ENCODE measurements around the gene PPP6R1. TPM values are rescaled to one million over a fixed set of nuclear protein-coding genes. Genes with fewer than 3 reads are reported as not detected.
A peak's percentile ranks its signal among the peaks of the same experiment; 100 is the strongest.
"Not testable (repeated sequence)": the region's sequence is repeated elsewhere in the genome, so short reads cannot be mapped to it uniquely, and the experiment has no call there.

PPP6R1 gene
- total and polyA plus RNA-seq, 8 donors = 15.3 to 33.1 (median 21.5) TPM

- no peaks in the 10 kb centered on the region for H3K27me3 ChIP-seq
- FAIRE-seq (no peak), DNase-seq (no peak), ATAC-seq (no peak)
- peaks cover 15 to 23% (median 15%) of the 10 kb centered on the region in 3 donors for H3K4me1 ChIP-seq
- no peaks in the 10 kb centered on the region for H3K36me3 ChIP-seq
- no peak for TF ChIP-seq CTCF (IDR thresholded peaks at IDR 0.05)
- H3K27ac ChIP-seq = no peak overlapping the region
- no peaks in the 10 kb centered on the region for H3K9me3 ChIP-seq
- H3K4me3 ChIP-seq = no peak overlapping the region
- 69 to 72% methylated on average over 3 of the region's 3 CpGs for WGBS, 2 donors
- intact Hi-C loops (cut with DNase I) = no loop called here
These were observed 46.4 kb downstream of the PPP6R1 start for GRCh38 chr19:55212447-55212846.

DNA sequence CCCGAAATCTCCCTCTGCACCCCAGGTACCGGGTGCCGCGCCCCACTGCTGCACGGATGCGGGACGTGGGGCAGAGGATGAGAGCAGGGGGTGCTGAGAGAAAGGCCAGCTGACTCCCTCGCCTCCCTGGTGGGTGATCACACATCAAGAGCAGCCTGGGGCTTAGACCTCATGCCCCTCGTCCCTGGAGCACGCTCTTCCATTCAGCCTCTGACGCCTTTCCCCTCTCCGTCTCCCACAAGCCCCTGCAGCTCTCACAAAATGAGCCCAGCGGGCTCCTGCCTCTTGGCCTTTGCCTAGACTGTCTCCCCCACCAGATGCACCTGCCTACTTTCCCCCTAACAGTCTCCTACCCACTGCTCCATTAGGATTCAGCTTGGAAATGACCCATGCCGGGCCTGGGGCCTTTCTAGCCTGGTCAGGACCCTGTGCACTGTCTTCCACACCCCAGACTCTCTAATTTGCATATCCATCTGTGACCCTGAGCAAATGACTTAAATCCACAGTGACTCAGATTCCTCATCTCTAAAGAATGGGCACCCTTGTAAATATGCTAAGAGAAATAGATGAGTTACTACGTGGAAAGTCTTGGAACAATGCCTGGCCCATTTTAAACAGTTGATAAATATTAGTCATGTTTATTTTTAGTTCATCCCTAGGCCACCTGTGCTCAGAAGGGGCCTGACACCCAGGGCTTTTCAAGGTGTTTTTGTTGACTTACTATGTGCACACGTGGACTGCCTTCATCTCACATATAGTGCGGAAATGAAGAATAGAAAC is 48.9 kb downstream of the PPP6R1 start:
- TF ChIP-seq CTCF (IDR thresholded peaks at IDR 0.05) = no peak
- ATAC-seq (peak; percentile 52 to 79 (median 62)), DNase-seq (peak in 4 of 6 donors; percentile 45 to 63 (median 55)), FAIRE-seq (no peak)
- H3K4me3 ChIP-seq = no peak overlapping the region
- H3K9me3 ChIP-seq = no peaks in the 10 kb centered on the region
- H3K27ac ChIP-seq = peak overlapping the region; percentile 64 to 84 (median 76)
- H3K4me1 ChIP-seq = peaks cover 15 to 23% (median 15%) of the 10 kb centered on the region in 3 donors
- intact Hi-C loops (cut with DNase I) = no loop called here
- H3K27me3 ChIP-seq = no peaks in the 10 kb centered on the region
- 63 to 64% methylated on average over 17 of the region's 17 CpGs for WGBS, 2 donors
- no peaks in the 10 kb centered on the region for H3K36me3 ChIP-seq

- WGBS, 2 donors = 65 to 72% methylated on average over 15 to 17 of the region's 18 CpGs
- H3K4me1 ChIP-seq = peaks cover 15 to 23% (median 15%) of the 10 kb centered on the region in 3 donors
- DNase-seq (peak in 5 of 6 donors; percentile 30 to 75 (median 45)), ATAC-seq (peak in 3 of 4 donors; percentile 35 to 60 (median 39)), FAIRE-seq (no peak)
- H3K9me3 ChIP-seq = no peaks in the 10 kb centered on the region
- H3K27ac ChIP-seq = peak within 1 kb of the TSS; percentile 64 to 84 (median 76)
- no peaks in the 10 kb centered on the region for H3K27me3 ChIP-seq
- TF ChIP-seq CTCF (IDR thresholded peaks at IDR 0.05) = no peak
- H3K36me3 ChIP-seq = peaks cover 0 to 2% (median 0%) of the 10 kb centered on the region in 3 donors
- H3K4me3 ChIP-seq = no peak within 1 kb of the TSS
- intact Hi-C loops (cut with DNase I) = no loop called here
These were observed 49.7 kb downstream of the PPP6R1 start, which contains the start of gene PTPRH for GRCh38 chr19:55208880-55209692. Gene PTPRH (minus strand): TSS chr19:55209501. CDS start chr19:55209433, 68 bp downstream.

- H3K4me1 ChIP-seq = peaks cover 15 to 23% (median 15%) of the 10 kb centered on the region in 3 donors
- WGBS, 2 donors = 13 to 14% methylated on average over 29 of the region's 29 CpGs
- no peaks in the 10 kb centered on the region for H3K9me3 ChIP-seq
- intact Hi-C loops (cut with DNase I) = no loop called here
- H3K27me3 ChIP-seq = no peaks in the 10 kb centered on the region
- TF ChIP-seq CTCF (IDR thresholded peaks at IDR 0.05) = no peak
- peak overlapping the region; percentile 1 to 46 (median 22) for H3K4me3 ChIP-seq
- FAIRE-seq = no peak
- peak; percentile 88 to 93 (median 90) for ATAC-seq
- peak overlapping the region; percentile 77 to 92 (median 89) for H3K27ac ChIP-seq
- H3K36me3 ChIP-seq = peaks cover 0 to 3% (median 0%) of the 10 kb centered on the region in 3 donors
- peak; percentile 89 to 96 (median 92) for DNase-seq
These were observed 51.9 kb downstream of the PPP6R1 start for GRCh38 chr19:55206664-55207500.

DNA sequence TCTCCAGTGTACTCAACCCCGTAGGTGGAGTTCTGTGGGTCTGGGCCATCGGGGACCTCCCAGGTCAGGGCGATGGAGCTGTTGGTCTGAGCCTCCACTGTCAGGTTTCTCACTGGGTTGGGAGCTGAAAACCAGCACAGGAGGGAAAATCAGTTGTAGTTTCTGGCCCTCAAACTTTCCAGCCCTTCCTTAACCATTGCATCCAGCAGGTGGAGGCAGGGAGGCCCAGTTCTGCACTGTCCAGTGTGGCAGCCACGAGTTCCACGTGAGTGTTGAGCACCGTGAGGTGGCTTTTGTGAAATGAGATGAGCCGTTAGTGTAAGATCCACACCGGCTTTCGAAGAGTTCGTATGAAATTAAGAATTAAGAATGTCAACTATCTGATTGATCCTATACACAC is 56.6 kb downstream of the PPP6R1 start:
- ATAC-seq; H3K27ac ChIP-seq; H3K27me3 ChIP-seq; intact Hi-C loops (cut with DNase I); H3K36me3 ChIP-seq; H3K4me1 ChIP-seq; H3K4me3 ChIP-seq; H3K9me3 ChIP-seq; DNase-seq; FAIRE-seq: not testable (repeated sequence)
- 78 to 83% methylated on average over 10 of the region's 10 CpGs for WGBS, 2 donors

All from pancreas (tissue), 10 donors.